ENCODE results near the gene OPTC. TPM values are rescaled to one million over a fixed set of nuclear protein-coding genes. Genes with fewer than 3 reads are reported as not detected.

OPTC gene
- total and polyA plus RNA-seq, 2 of the 13 experiments (the other 11 are each of a cell fraction or from before 2014, with no cell fraction given), result not detected

GRCh38 chr1:203520315-203520714 lies 26.4 kb downstream of the OPTC start:
- no peak for ATAC-seq
- Histone ChIP-seq H2AFZ (ENCODE audit: low read length) (no peak overlapping the region), H3K79me2 (ENCODE audit: insufficient read depth, low read length) (no peaks in the 10 kb centered on the region), H3K9ac (ENCODE audit: insufficient read depth, low read depth, low read length) (no peak overlapping the region), H4K20me1 (ENCODE audit: insufficient read depth, low read length) (no peaks in the 10 kb centered on the region), H3K27me3 (ENCODE audit: control insufficient read depth in 1 of 2, insufficient read depth in 2 of 2, low read length in 2 of 2) (peaks cover 3 to 8% of the 10 kb centered on the region in 2 experiments; a peak in 3 of 5 replicates), H3K4me3 (replicated peaks in 1 of 3; ENCODE audit: insufficient read depth in 1 of 3, low read depth in 2 of 3, low read length in 3 of 3) (no peak overlapping the region), H3K4me2 (ENCODE audit: low read depth, low read length) (no peak overlapping the region), H3K27ac (ENCODE audit: extremely low read length, insufficient read depth, low read length) (no peak overlapping the region), H3K9me3 (ENCODE audit: low read length) (no peaks in the 10 kb centered on the region), H3K36me3 (replicated peaks in 1 of 2; ENCODE audit: control insufficient read depth in 1 of 2, insufficient read depth in 2 of 2, low read length in 2 of 2) (no peaks in the 10 kb centered on the region), H3K4me1 (ENCODE audit: insufficient read depth, low read length) (no peaks in the 10 kb centered on the region)
- 60% methylated on average over 4 of the region's 5 CpGs for WGBS (ENCODE audit: low lambda C conversion rate)
- no peak for FAIRE-seq
- CTCF ChIA-PET (ENCODE audit: low intra/inter-chr PET ratio, low total read pairs), result no interaction called here
- intact Hi-C loops (cut with micrococcal nuclease; ENCODE audit: unreplicated experiment), result no loop called here
- DNase-seq (ENCODE audit: low spot score), result no peak
- POLR2A ChIA-PET, result no interaction called here
- TF ChIP-seq ATF7 (IDR thresholded peaks at IDR 0.05) (peak; percentile 65), ATF7 (CRISPR knock-in tag; IDR thresholded peaks at IDR 0.05) (no peak), RXRA (CRISPR knock-in tag; IDR thresholded peaks at IDR 0.05) (no peak)
- no TSS peak for BruUV-seq (replicated peaks)
- in situ Hi-C loops (cut with HindIII; ENCODE audit: extremely low pct_ligation_motif_present, low pct_unique_long_range_greater_than_20kb), result no loop called here

- Histone ChIP-seq H2AFZ (ENCODE audit: low read length) (no peak overlapping the region), H3K4me2 (ENCODE audit: low read depth, low read length) (no peak overlapping the region), H3K36me3 (replicated peaks in 1 of 2; ENCODE audit: control insufficient read depth in 1 of 2, insufficient read depth in 2 of 2, low read length in 2 of 2) (no peaks in the 10 kb centered on the region), H3K79me2 (ENCODE audit: insufficient read depth, low read length) (no peaks in the 10 kb centered on the region), H3K4me1 (ENCODE audit: insufficient read depth, low read length) (no peaks in the 10 kb centered on the region), H3K9me3 (ENCODE audit: low read length) (no peaks in the 10 kb centered on the region), H4K20me1 (ENCODE audit: insufficient read depth, low read length) (no peaks in the 10 kb centered on the region), H3K4me3 (replicated peaks in 1 of 3; ENCODE audit: insufficient read depth in 1 of 3, low read depth in 2 of 3, low read length in 3 of 3) (no peak overlapping the region), H3K27me3 (ENCODE audit: control insufficient read depth in 1 of 2, insufficient read depth in 2 of 2, low read length in 2 of 2) (peaks cover 2 to 4% of the 10 kb centered on the region in 2 experiments; a peak in 3 of 5 replicates), H3K9ac (ENCODE audit: insufficient read depth, low read depth, low read length) (no peak overlapping the region), H3K27ac (ENCODE audit: extremely low read length, insufficient read depth, low read length) (no peak overlapping the region)
- in situ Hi-C loops (cut with HindIII; ENCODE audit: extremely low pct_ligation_motif_present, low pct_unique_long_range_greater_than_20kb), result no loop called here
- intact Hi-C loops (cut with micrococcal nuclease; ENCODE audit: unreplicated experiment), result no loop called here
- no peak for FAIRE-seq
- no peak for ATAC-seq
- CTCF ChIA-PET (ENCODE audit: low intra/inter-chr PET ratio, low total read pairs), result no interaction called here
- no peak for TF ChIP-seq ZNF512B (CRISPR knock-in tag; IDR thresholded peaks at IDR 0.05; ENCODE audit: borderline replicate concordance)
- no peak for TF ChIP-seq NKX3-1 (CRISPR knock-in tag; IDR thresholded peaks at IDR 0.05)
- TF ChIP-seq POGZ (CRISPR knock-in tag; IDR thresholded peaks at IDR 0.05), result no peak
- no peak for TF ChIP-seq ZFP82 (CRISPR knock-in tag; IDR thresholded peaks at IDR 0.05; ENCODE audit: borderline replicate concordance)
- TF ChIP-seq ZFP36L1 (CRISPR knock-in tag; IDR thresholded peaks at IDR 0.05), result no peak
- no peak for TF ChIP-seq SNAI1 (CRISPR knock-in tag; IDR thresholded peaks at IDR 0.05; ENCODE audit: borderline replicate concordance)
- no peak for TF ChIP-seq HMG20A (CRISPR knock-in tag; IDR thresholded peaks at IDR 0.05; ENCODE audit: borderline replicate concordance)
- TF ChIP-seq MBD4 (IDR thresholded peaks at IDR 0.05; ENCODE audit: borderline replicate concordance, low read length), result no peak
- TF ChIP-seq ZBTB8A (CRISPR knock-in tag; IDR thresholded peaks at IDR 0.05; ENCODE audit: borderline replicate concordance, low read depth), result no peak
- no peak for TF ChIP-seq GLI4 (CRISPR knock-in tag; IDR thresholded peaks at IDR 0.05; ENCODE audit: borderline replicate concordance)
- no peak for TF ChIP-seq GMEB2 (CRISPR knock-in tag; IDR thresholded peaks at IDR 0.05; ENCODE audit: low read depth)
- TF ChIP-seq ZMYM3 (CRISPR knock-in tag; IDR thresholded peaks at IDR 0.05), result no peak
- POLR2A ChIA-PET, result no interaction called here
- no peak for DNase-seq (ENCODE audit: low spot score)
- no TSS peak for BruUV-seq (replicated peaks)
- 31% methylated on average over 5 of the region's 10 CpGs for WGBS (ENCODE audit: low lambda C conversion rate)
Measured at GRCh38 chr1:203521074-203521794, 27.3 kb downstream of the OPTC start.

All from HepG2 (cell line).